ENCODE measurements around the gene ADCY2. TPM values are rescaled to one million over a fixed set of nuclear protein-coding genes. Genes with fewer than 3 reads are reported as not detected.

The ADCY2 gene
- total and polyA plus RNA-seq, 2 of the 13 experiments (the other 11 are each of a cell fraction or from before 2014, with no cell fraction given), result not detected

- peak in 1 of 2 experiments; percentile 58; a peak in 1 of 4 replicates for TF ChIP-seq ATF4 (CRISPR knock-in tag; IDR thresholded peaks at IDR 0.05)
- TF ChIP-seq SOX13 (IDR thresholded peaks at IDR 0.05), result no peak
- peak in 1 of 2 experiments; percentile 28; a peak in 1 of 4 replicates for TF ChIP-seq SOX13 (CRISPR knock-in tag; conservative IDR thresholded peaks at IDR 0.05 in 1 of 2, IDR thresholded peaks at IDR 0.05 in 1 of 2)
- TF ChIP-seq GATAD2A (CRISPR knock-in tag; IDR thresholded peaks at IDR 0.05), result peak; percentile 40; the same call in 1 of the 2 replicates
- TF ChIP-seq BCL6 (CRISPR knock-in tag; IDR thresholded peaks at IDR 0.05), result 0 out of 2 replicates have a peak, but pooled peaks have one; percentile 17
- no peak for TF ChIP-seq THYN1 (CRISPR knock-in tag; IDR thresholded peaks at IDR 0.05; ENCODE audit: borderline replicate concordance, low read depth)
Measured at GRCh38 chr5:7878381-7878873, 482.5 kb downstream of the ADCY2 start (continued).
